ENCODE data around the gene PEX5L. TPM values are rescaled to one million over a fixed set of nuclear protein-coding genes. Genes with fewer than 3 reads are reported as not detected.

Gene PEX5L
- total RNA-seq, 2 donors from 2014 or later, result 4.2 to 13.2 TPM

DNA sequence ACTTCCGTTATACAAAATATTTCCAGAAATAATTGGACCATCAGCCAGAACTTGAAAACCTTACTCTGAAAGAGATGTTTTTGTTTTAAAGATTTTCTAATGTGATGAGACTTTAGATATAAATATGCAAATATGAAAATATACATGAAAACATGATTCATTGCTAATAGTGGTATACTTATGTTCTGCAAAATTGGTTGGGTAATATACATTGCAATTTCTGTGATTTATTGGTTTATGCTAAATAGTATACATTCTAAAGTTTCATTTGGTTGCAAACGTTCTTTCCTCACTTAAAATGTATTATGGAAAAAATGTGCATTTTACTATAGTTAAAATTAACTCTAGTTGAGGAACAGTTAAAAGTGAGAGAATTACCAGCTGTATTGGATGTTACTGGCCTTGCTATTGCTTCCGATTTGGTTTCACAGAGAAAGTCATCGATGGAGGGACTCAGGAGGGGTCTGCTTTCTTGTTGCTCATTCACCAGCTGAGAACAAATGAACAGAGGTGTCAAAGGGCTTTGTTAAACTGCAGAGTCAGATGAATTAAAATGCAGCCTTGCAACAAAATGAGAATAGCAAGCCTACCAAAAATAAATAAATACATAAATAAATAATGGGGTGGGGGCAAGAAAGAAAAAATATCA, 149.3 kb downstream of the PEX5L start:
- TF ChIP-seq, protein P1, sequence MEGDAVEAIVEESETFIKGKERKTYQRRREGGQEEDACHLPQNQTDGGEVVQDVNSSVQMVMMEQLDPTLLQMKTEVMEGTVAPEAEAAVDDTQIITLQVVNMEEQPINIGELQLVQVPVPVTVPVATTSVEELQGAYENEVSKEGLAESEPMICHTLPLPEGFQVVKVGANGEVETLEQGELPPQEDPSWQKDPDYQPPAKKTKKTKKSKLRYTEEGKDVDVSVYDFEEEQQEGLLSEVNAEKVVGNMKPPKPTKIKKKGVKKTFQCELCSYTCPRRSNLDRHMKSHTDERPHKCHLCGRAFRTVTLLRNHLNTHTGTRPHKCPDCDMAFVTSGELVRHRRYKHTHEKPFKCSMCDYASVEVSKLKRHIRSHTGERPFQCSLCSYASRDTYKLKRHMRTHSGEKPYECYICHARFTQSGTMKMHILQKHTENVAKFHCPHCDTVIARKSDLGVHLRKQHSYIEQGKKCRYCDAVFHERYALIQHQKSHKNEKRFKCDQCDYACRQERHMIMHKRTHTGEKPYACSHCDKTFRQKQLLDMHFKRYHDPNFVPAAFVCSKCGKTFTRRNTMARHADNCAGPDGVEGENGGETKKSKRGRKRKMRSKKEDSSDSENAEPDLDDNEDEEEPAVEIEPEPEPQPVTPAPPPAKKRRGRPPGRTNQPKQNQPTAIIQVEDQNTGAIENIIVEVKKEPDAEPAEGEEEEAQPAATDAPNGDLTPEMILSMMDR (IDR thresholded peaks at IDR 0.05), result no peak
- no peak for TF ChIP-seq POLR2A (IDR thresholded peaks at IDR 0.05)
- DNase-seq (no peak), ATAC-seq (no peak)
- H3K4me1 ChIP-seq, result no peaks in the 10 kb centered on the region
- no peak overlapping the region for H3K4me3 ChIP-seq
- no peaks in the 10 kb centered on the region for H3K27me3 ChIP-seq
- intact Hi-C loops (cut with DNase I), result no loop called here
- no peaks in the 10 kb centered on the region for H3K36me3 ChIP-seq (replicated peaks in 1 of 2; ENCODE audit: insufficient read depth in 1 of 2, low read depth in 2 of 2)
- no peak overlapping the region for H3K27ac ChIP-seq
- WGBS, 2 donors, result 53 to 60% methylated on average over 4 of the region's 4 CpGs
- no peaks in the 10 kb centered on the region for H3K9me3 ChIP-seq

DNA sequence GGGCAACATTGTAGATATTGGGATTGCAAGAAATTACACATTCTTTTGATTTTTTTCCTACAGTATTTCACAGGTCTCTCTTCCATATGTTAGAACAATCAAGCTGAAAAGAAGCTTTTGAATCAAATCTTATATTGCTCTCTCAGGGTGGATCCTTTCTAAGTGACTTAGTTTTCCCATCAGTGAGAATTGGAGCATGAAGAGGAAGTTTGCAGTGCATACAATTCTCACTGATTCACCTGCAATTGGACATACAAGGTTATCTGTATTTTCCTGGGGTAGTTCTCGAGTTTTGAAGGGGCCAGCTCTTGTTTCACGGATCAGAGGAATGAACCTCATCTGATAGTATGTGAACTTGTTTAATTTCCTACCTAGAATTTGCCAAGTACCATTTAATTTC, 150.8 kb downstream of the PEX5L start:
- WGBS, 2 donors, result 71 to 74% methylated on average over 2 of the region's 2 CpGs
- Histone ChIP-seq H3K4me3 (no peak overlapping the region), H3K9me3 (no peaks in the 10 kb centered on the region), H3K27ac (no peak overlapping the region), H3K27me3 (no peaks in the 10 kb centered on the region), H3K4me1 (no peaks in the 10 kb centered on the region), H3K36me3 (replicated peaks in 1 of 2; ENCODE audit: insufficient read depth in 1 of 2, low read depth in 2 of 2) (no peaks in the 10 kb centered on the region)
- no peak for ATAC-seq
- DNase-seq, result no peak
- TF ChIP-seq, protein P1 (IDR thresholded peaks at IDR 0.05), result no peak
- TF ChIP-seq POLR2A (IDR thresholded peaks at IDR 0.05), result no peak
- intact Hi-C loops (cut with DNase I), result no loop called here

DNA sequence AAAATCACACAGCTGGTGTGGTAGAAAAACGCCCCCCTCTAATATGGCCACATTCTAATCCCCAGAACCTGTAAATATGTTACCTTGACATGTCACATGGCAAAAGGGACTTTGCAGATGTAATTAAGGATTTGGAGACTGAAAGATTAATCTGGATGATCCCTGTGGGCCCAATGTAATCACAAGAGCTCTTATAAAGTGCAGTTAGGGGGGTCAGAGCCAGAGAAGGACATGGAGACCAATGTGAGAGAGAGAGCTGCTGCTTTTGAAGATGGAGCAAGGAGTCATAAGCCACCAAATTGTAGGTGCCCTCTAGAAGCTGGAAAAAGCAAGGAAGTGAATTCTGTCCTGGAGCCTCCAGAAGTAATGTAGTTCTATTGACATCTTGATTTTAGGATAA, 152.6 kb downstream of the PEX5L start:
- Histone ChIP-seq H3K9me3 (no peaks in the 10 kb centered on the region), H3K4me1 (no peaks in the 10 kb centered on the region), H3K36me3 (replicated peaks in 1 of 2; ENCODE audit: insufficient read depth in 1 of 2, low read depth in 2 of 2) (no peaks in the 10 kb centered on the region), H3K27me3 (no peaks in the 10 kb centered on the region), H3K4me3 (no peak overlapping the region), H3K27ac (no peak overlapping the region)
- TF ChIP-seq POLR2A (IDR thresholded peaks at IDR 0.05), result no peak
- TF ChIP-seq, protein P1 (IDR thresholded peaks at IDR 0.05), result no peak
- 69 to 85% methylated on average over 1 of the region's 1 CpG for WGBS, 2 donors
- ATAC-seq (no peak), DNase-seq (no peak)
- intact Hi-C loops (cut with DNase I), result no loop called here

DNA sequence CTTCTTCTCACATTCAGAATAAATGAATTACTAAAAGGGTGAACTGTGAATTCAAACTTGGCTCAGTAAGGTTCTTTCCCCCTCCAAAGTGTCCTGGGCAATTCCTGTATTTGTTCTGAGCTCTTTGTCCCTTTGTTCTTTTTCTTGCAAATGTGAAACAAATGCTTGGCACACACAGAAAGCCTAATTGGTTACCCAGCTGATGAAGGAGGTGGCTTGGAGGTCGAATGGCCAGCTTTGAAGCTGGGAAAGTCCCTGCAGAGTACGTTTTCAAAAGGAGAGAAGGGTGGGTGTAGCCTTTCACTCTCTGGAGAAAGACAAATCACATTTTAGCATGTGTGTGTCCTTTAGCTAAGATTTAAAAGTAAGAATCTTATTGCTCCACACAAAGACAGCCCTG, 154.4 kb downstream of the PEX5L start:
- intact Hi-C loops (cut with DNase I), result no loop called here
- H3K27me3 ChIP-seq, result no peaks in the 10 kb centered on the region
- no peak overlapping the region for H3K27ac ChIP-seq
- DNase-seq (no peak), ATAC-seq (no peak)
- no peak overlapping the region for H3K4me3 ChIP-seq
- no peaks in the 10 kb centered on the region for H3K36me3 ChIP-seq (replicated peaks in 1 of 2; ENCODE audit: insufficient read depth in 1 of 2, low read depth in 2 of 2)
- WGBS, 2 donors, result 29 to 32% methylated on average over 2 of the region's 2 CpGs
- no peaks in the 10 kb centered on the region for H3K4me1 ChIP-seq
- no peaks in the 10 kb centered on the region for H3K9me3 ChIP-seq
- no peak for TF ChIP-seq POLR2A (IDR thresholded peaks at IDR 0.05)
- TF ChIP-seq, protein P1 (IDR thresholded peaks at IDR 0.05), result no peak

DNA sequence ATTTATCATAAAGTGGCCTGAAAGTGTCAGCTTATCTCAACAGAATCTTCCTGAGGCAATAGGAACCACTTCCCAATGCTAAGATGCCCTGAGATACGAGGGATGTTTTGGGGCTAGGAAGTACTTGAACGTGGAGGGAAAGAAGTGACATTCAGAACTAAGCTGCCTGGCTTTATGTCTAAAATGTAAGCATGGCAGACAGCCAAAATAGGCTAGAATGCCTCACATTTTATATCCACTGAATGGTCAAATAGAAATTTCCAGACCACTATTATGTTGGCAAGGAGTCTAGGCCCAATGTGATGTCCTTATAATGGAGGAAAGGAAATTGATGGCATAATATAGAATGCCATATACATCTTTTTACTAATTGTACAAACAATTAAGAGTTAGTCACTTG, 154.9 kb downstream of the PEX5L start:
- DNase-seq, result no peak
- intact Hi-C loops (cut with DNase I), result no loop called here
- H3K9me3 ChIP-seq, result no peaks in the 10 kb centered on the region

More for the DNA sequence above, 154.9 kb downstream of the PEX5L start:
- Histone ChIP-seq H3K4me3 (no peak overlapping the region), H3K27ac (no peak overlapping the region), H3K4me1 (no peaks in the 10 kb centered on the region), H3K27me3 (no peaks in the 10 kb centered on the region), H3K36me3 (replicated peaks in 1 of 2; ENCODE audit: insufficient read depth in 1 of 2, low read depth in 2 of 2) (no peaks in the 10 kb centered on the region)
- no peak for TF ChIP-seq POLR2A (IDR thresholded peaks at IDR 0.05)
- TF ChIP-seq, protein P1 (IDR thresholded peaks at IDR 0.05), result no peak
- ATAC-seq, result no peak
- 71 to 83% methylated on average over 2 of the region's 2 CpGs for WGBS, 2 donors
